IMR-90 (cell line): ENCODE results near the gene GGACT. TPM values are rescaled to one million over a fixed set of nuclear protein-coding genes. Genes with fewer than 3 reads are reported as not detected.

Source experiments
- ATAC-seq: fragments of 200-7000 bp; cut with Tn5 transposase; 2 replicates; pipeline ENCODE4 v1.9.1; 2020; ENCODE audit warnings: low read depth, mild to moderate bottlenecking, moderate library complexity
- BruUV-seq: library from RNA; stranded (reverse); fragments of 400-500 nt; replicated peaks from 2 replicates; lab custom pipeline; 2021; lab: Mats Ljungman, UMichigan
- CTCF ChIA-PET: fragments of 300-600 bp; formaldehyde crosslinking; extraction: SDS; loops from one replicate; lab custom pipeline; 2021; ENCODE audit warnings: antibody characterized with exemption; lab: Yijun Ruan, JAX
- POLR2A ChIA-PET: fragments of 300-600 bp; sonication (Branson Sonifier 250); formaldehyde crosslinking; loops from one replicate; lab custom pipeline; 2022; ENCODE audit warnings: antibody characterized with exemption; ENCODE audit not compliant: unreplicated experiment; lab: Charles Lee
- DNase-seq: peaks from one replicate; pipeline ENCODE4 v3.0.0; 2013
- H2AFZ ChIP-seq: replicated peaks from 2 replicates; pipeline ENCODE3; 2013; ENCODE audit warnings: low read length, mild to moderate bottlenecking; ENCODE audit not compliant: poor library complexity
- H2AK5ac ChIP-seq: 2 replicates; pipeline ENCODE4 v1.6.1; 2013; ENCODE audit warnings: low read depth, low read length, inconsistent platforms
- H2AK9ac ChIP-seq: replicated peaks from 2 replicates; pipeline ENCODE3; 2013; ENCODE audit warnings: mild to moderate bottlenecking, low read depth, low read length, moderate library complexity; ENCODE audit not compliant: poor library complexity
- H2BK120ac ChIP-seq: 2 replicates; pipeline ENCODE4 v1.6.1; 2013; ENCODE audit warnings: low read depth, low read length, inconsistent platforms
- H2BK15ac ChIP-seq: 3 replicates; pipeline ENCODE4 v1.6.1; 2013; ENCODE audit warnings: low read depth, low read length, inconsistent platforms
- H2BK20ac ChIP-seq: 2 replicates; pipeline ENCODE4 v1.6.1; 2013; ENCODE audit warnings: low read depth, mild to moderate bottlenecking, inconsistent platforms, low read length, moderate library complexity
- H2BK5ac ChIP-seq: 2 replicates; pipeline ENCODE4 v1.6.1; 2013; ENCODE audit warnings: mild to moderate bottlenecking, low read depth, low read length, inconsistent platforms; ENCODE audit not compliant: poor library complexity, severe bottlenecking
- H3K14ac ChIP-seq: replicated peaks from 2 replicates; pipeline ENCODE4 v1.6.1; 2013; ENCODE audit warnings: low read depth, low read length, inconsistent platforms
- H3K18ac ChIP-seq: 2 replicates; pipeline ENCODE4 v1.6.1; 2013; ENCODE audit warnings: low read depth, low read length, control low read depth
- H3K23ac ChIP-seq: 2 replicates; pipeline ENCODE4 v1.6.1; 2013; ENCODE audit warnings: low read depth, low read length, inconsistent platforms
- H3K27ac ChIP-seq: 2 replicates; pipeline ENCODE4 v1.5.1; 2013; ENCODE audit warnings: mild to moderate bottlenecking, control low read depth, low read length; ENCODE audit not compliant: insufficient read depth
- H3K27me3 ChIP-seq: 2 replicates; pipeline ENCODE4 v1.6.1; 2013; ENCODE audit warnings: low read length; ENCODE audit not compliant: control insufficient read depth, insufficient read depth
- H3K36me3 ChIP-seq: 2 replicates; pipeline ENCODE4 v1.6.1; 2013; ENCODE audit warnings: low read length, mixed read lengths; ENCODE audit not compliant: control insufficient read depth, insufficient read depth
- H3K4ac ChIP-seq: 2 replicates; pipeline ENCODE4 v1.6.1; 2013; ENCODE audit warnings: low read depth, low read length, inconsistent platforms
- H3K4me1 ChIP-seq: 2 replicates; pipeline ENCODE4 v1.6.1; 2013; ENCODE audit warnings: low read length, mixed read lengths; ENCODE audit not compliant: control insufficient read depth, insufficient read depth
- H3K4me2 ChIP-seq: 2 replicates; pipeline ENCODE4 v1.6.1; 2013; ENCODE audit warnings: low read depth, mild to moderate bottlenecking, control low read depth, low read length, moderate library complexity
- H3K4me3 ChIP-seq: 2 replicates; pipeline ENCODE4 v1.5.1; 2013; ENCODE audit warnings: low read depth, mild to moderate bottlenecking, control low read depth, low read length, moderate library complexity; ENCODE audit not compliant: insufficient read depth
- H3K56ac ChIP-seq: 2 replicates; pipeline ENCODE4 v1.6.1; 2013; ENCODE audit warnings: low read length, inconsistent platforms; ENCODE audit not compliant: insufficient read depth; ENCODE audit errors: extremely low read depth
- H3K79me1 ChIP-seq, 2 experiments: 2 replicates each; pipeline ENCODE4 v1.6.1; 2013; ENCODE audit warnings: low read length in 2 of 2, inconsistent platforms in 1 of 2, low read depth in 1 of 2
- H3K9ac ChIP-seq: 2 replicates; pipeline ENCODE4 v1.6.1; 2013; ENCODE audit warnings: low read depth, low read length, control low read depth
- H3K9me1 ChIP-seq: 2 replicates; pipeline ENCODE4 v1.6.1; 2013; ENCODE audit warnings: low read length, inconsistent platforms; ENCODE audit not compliant: insufficient read depth
- H3K9me3 ChIP-seq: 2 replicates; pipeline ENCODE4 v1.6.1; 2013; ENCODE audit warnings: low read length; ENCODE audit not compliant: control insufficient read depth, insufficient read depth
- H4K20me1 ChIP-seq: 2 replicates; pipeline ENCODE4 v1.6.1; 2013; ENCODE audit warnings: low read length, inconsistent platforms; ENCODE audit not compliant: insufficient read depth
- H4K5ac ChIP-seq: 2 replicates; pipeline ENCODE4 v1.6.1; 2013; ENCODE audit warnings: mild to moderate bottlenecking, low read depth, low read length, control low read depth
- H4K8ac ChIP-seq, 2 experiments: 2 replicates each; pipeline ENCODE4 v1.6.1; 2013; ENCODE audit warnings: low read depth in 2 of 2, low read length in 2 of 2, control low read depth in 1 of 2, inconsistent platforms in 1 of 2
- H4K91ac ChIP-seq: 2 replicates; pipeline ENCODE4 v1.6.1; 2013; ENCODE audit warnings: low read depth, low read length, inconsistent platforms; ENCODE audit not compliant: insufficient read depth
- BHLHE40 ChIP-seq: fragments of 150-350 bp; IDR thresholded peaks from 2 replicates; pipeline ENCODE4 v1.6.1; 2016; ENCODE audit warnings: mild to moderate bottlenecking, low read depth, low read length
- CEBPB ChIP-seq: IDR thresholded peaks from 2 replicates; pipeline ENCODE4 v1.6.1; 2012; ENCODE audit warnings: low read depth, low read length, improper control_type of control experiment
- CHD1 ChIP-seq: IDR thresholded peaks from 2 replicates; pipeline ENCODE4 v1.6.1; 2012; ENCODE audit warnings: low read depth, low read length, improper control_type of control experiment
- CTCF ChIP-seq: conservative IDR thresholded peaks from 2 replicates; pipeline ENCODE4 v1.5.1; 2012; ENCODE audit warnings: mild to moderate bottlenecking, low read depth, low read length, improper control_type of control experiment
- ELK1 ChIP-seq: fragments of 150-350 bp; IDR thresholded peaks from 2 replicates; pipeline ENCODE4 v1.6.1; 2016; ENCODE audit warnings: low read depth, mild to moderate bottlenecking, low read length, moderate library complexity, borderline replicate concordance
- FOS ChIP-seq: fragments of 150-350 bp; IDR thresholded peaks from 2 replicates; pipeline ENCODE4 v1.6.1; 2016; ENCODE audit warnings: low read depth, low read length
- MAFK ChIP-seq: IDR thresholded peaks from 2 replicates; pipeline ENCODE4 v1.6.1; 2012; ENCODE audit warnings: low read depth, low read length, improper control_type of control experiment
- MAZ ChIP-seq: IDR thresholded peaks from 2 replicates; pipeline ENCODE4 v1.6.1; 2012; ENCODE audit warnings: low read depth, mild to moderate bottlenecking, low read length, improper control_type of control experiment, moderate library complexity, borderline replicate concordance
- MXI1 ChIP-seq: IDR thresholded peaks from 2 replicates; pipeline ENCODE4 v1.6.1; 2012; ENCODE audit warnings: low read depth, mild to moderate bottlenecking, low read length, moderate library complexity, borderline replicate concordance
- NFE2L2 ChIP-seq: fragments of 150-350 bp; IDR thresholded peaks from 2 replicates; pipeline ENCODE4 v1.6.1; 2016; ENCODE audit warnings: low read depth, mild to moderate bottlenecking, low read length
- POLR2A ChIP-seq: IDR thresholded peaks from 2 replicates; pipeline ENCODE4 v1.6.1; 2012; ENCODE audit warnings: mild to moderate bottlenecking, low read depth, low read length
- RAD21 ChIP-seq: IDR thresholded peaks from 2 replicates; pipeline ENCODE4 v1.6.1; 2012; ENCODE audit warnings: low read length, improper control_type of control experiment
- RCOR1 ChIP-seq: IDR thresholded peaks from 2 replicates; pipeline ENCODE4 v1.6.1; 2012; ENCODE audit warnings: mild to moderate bottlenecking, low read length, improper control_type of control experiment; ENCODE audit not compliant: insufficient replicate concordance
- RFX5 ChIP-seq: IDR thresholded peaks from 2 replicates; pipeline ENCODE4 v1.8.0; 2012; ENCODE audit warnings: low read depth, mild to moderate bottlenecking, low read length, moderate library complexity
- SMC3 ChIP-seq: fragments of 150-350 bp; IDR thresholded peaks from 2 replicates; pipeline ENCODE4 v1.6.1; 2016; ENCODE audit warnings: low read depth, mild to moderate bottlenecking, antibody characterized with exemption, low read length, moderate library complexity
- USF2 ChIP-seq: fragments of 150-350 bp; IDR thresholded peaks from 2 replicates; pipeline ENCODE4 v1.6.1; 2017; ENCODE audit warnings: mild to moderate bottlenecking, antibody characterized with exemption, low read length, low read depth
- WGBS, 2 experiments: methylation state at CpG; one replicate each; pipeline versions ENCODE4 v1.1.5 to v1.1.7; 2013; ENCODE audit warnings: missing lambda C conversion rate in 2 of 2; ENCODE audit not compliant: insufficient read length in 1 of 2; ENCODE audit errors: extremely low coverage in 2 of 2; 5-methylcytosine and 5-hydroxymethylcytosine counted together
- dilution Hi-C: fragments of 300-500 bp; cut with HindIII; formaldehyde crosslinking; loops from one replicate; pipeline ENCODE4 v1.14.3; 2018; ENCODE audit warnings: low sequenced_read_pairs; ENCODE audit not compliant: unreplicated experiment
- in situ Hi-C: fragments of 300-500 bp; cut with MboI; formaldehyde crosslinking; loops from 3 replicates; pipeline ENCODE4 v1.14.3; 2019; ENCODE audit warnings: low sequenced_read_pairs, inconsistent platforms, mixed read lengths
- intact Hi-C: fragments of 100-400 bp; cut with micrococcal nuclease; formaldehyde crosslinking; loops from 2 replicates; pipeline ENCODE4 v1.10.0; 2022
- polyA plus RNA-seq, 3 experiments: library from polyadenylated mRNA; depleted of rRNA; stranded (reverse); fragments of >200 nt; gene quantifications; 2 replicates each; pipeline ENCODE4 v1.2.3, GENCODE V29; 2012; ENCODE audit warnings: low replicate concordance in 1 of 3
- total RNA-seq: library from RNA; depleted of rRNA; stranded (reverse); fragments of >200 nt; gene quantifications from 2 replicates; pipeline ENCODE4 v1.2.3, GENCODE V29; 2012

GGACT gene
- total and polyA plus RNA-seq, 2 of the 4 experiments (the other 2 are of a cell fraction), result 2.0 to 2.6 TPM

GRCh38 chr13:100560498-100561157 lies 28.0 kb downstream of the GGACT start:
- H3K36me3 ChIP-seq, result no peaks in the 10 kb centered on the region
- no peak overlapping the region for H3K14ac ChIP-seq
- no peak overlapping the region for H2AK5ac ChIP-seq
- POLR2A ChIA-PET, result no interaction called here
- H3K56ac ChIP-seq, result no peak overlapping the region
- no peak overlapping the region for H2BK5ac ChIP-seq
- H3K9me3 ChIP-seq, result no peaks in the 10 kb centered on the region
- H4K20me1 ChIP-seq, result no peaks in the 10 kb centered on the region
- H2BK20ac ChIP-seq, result no peak overlapping the region
- no peak overlapping the region for H3K18ac ChIP-seq
- no peak overlapping the region for H4K5ac ChIP-seq
- no peak for TF ChIP-seq RFX5
- TF ChIP-seq BHLHE40, result no peak
- TF ChIP-seq CEBPB, result no peak
- no peak for TF ChIP-seq RCOR1
- TF ChIP-seq CTCF, result no peak
- TF ChIP-seq POLR2A, result no peak
- no peak for TF ChIP-seq SMC3
- TF ChIP-seq NFE2L2, result no peak
- no peak for TF ChIP-seq MAFK
- no peak for TF ChIP-seq ELK1
- no peak for TF ChIP-seq MXI1
- TF ChIP-seq CHD1, result no peak
- TF ChIP-seq USF2, result no peak
- no peak for TF ChIP-seq FOS
- TF ChIP-seq MAZ, result no peak
- no peak for TF ChIP-seq RAD21
- no peaks in the 10 kb centered on the region for H3K9me1 ChIP-seq
- no peaks in the 10 kb centered on the region for H3K79me1 ChIP-seq
- H3K27me3 ChIP-seq, result no peaks in the 10 kb centered on the region; the same call in 1 of the 2 replicates
- H2AK9ac ChIP-seq, result no peak overlapping the region
- H3K23ac ChIP-seq, result no peak overlapping the region
- H4K8ac ChIP-seq, result no peak overlapping the region
- no peak overlapping the region for H3K4me2 ChIP-seq
- no peak overlapping the region for H2BK15ac ChIP-seq
- CTCF ChIA-PET, result interaction anchor here (1.1 to 1.3 kb wide), 2 partner anchors 12 to 14 kb away, joined by 3 to 4 read pairs; no protein-coding TSS in a partner anchor
- BruUV-seq, result no TSS peak
- intact Hi-C loops, result no loop called here
- WGBS, 2 experiments, result 73% methylated on average over 3 of the region's 15 CpGs; no CpG with 5 or more reads in 1 of the 2 experiments
- no peak for DNase-seq
- no peak overlapping the region for H3K4ac ChIP-seq
- dilution Hi-C loops, result no loop called here
- H3K27ac ChIP-seq, result no peak overlapping the region
- peaks cover 4% of the 10 kb centered on the region; the same call in 1 of the 2 replicates for H3K4me1 ChIP-seq
- no peak overlapping the region for H4K91ac ChIP-seq
- in situ Hi-C loops, result no loop called here
- peak; percentile 21 for ATAC-seq
- H2BK120ac ChIP-seq, result no peak overlapping the region
- no peak overlapping the region for H2AFZ ChIP-seq
- H3K4me3 ChIP-seq, result no peak overlapping the region
- H3K9ac ChIP-seq, result no peak overlapping the region
